Right renal cortex interstitium (tissue), 3 donors: ENCODE results near the gene EEFSEC. TPM values are rescaled to one million over a fixed set of nuclear protein-coding genes. Genes with fewer than 3 reads are reported as not detected.

ENCODE experiments used
- DNase-seq, 3 donors: peaks; one replicate each; pipeline ENCODE4 v3.0.0-alpha.2; 2013; ENCODE audit warnings: low read depth in 3 of 3, low spot score in 2 of 3
- polyA plus RNA-seq, 3 donors: library from polyadenylated mRNA; unstranded; fragments of 120-200 nt; gene quantifications; one replicate each; pipeline ENCODE4 v1.2.1, GENCODE V29; 2013; ENCODE audit not compliant: insufficient read length in 3 of 3

EEFSEC gene
- polyA plus RNA-seq, 3 donors: 20.6 to 24.8 (median 21.9) TPM

GRCh38 chr3:128432301-128432970 lies 279.2 kb downstream of the EEFSEC start:
- DNase-seq: no peak

DNA sequence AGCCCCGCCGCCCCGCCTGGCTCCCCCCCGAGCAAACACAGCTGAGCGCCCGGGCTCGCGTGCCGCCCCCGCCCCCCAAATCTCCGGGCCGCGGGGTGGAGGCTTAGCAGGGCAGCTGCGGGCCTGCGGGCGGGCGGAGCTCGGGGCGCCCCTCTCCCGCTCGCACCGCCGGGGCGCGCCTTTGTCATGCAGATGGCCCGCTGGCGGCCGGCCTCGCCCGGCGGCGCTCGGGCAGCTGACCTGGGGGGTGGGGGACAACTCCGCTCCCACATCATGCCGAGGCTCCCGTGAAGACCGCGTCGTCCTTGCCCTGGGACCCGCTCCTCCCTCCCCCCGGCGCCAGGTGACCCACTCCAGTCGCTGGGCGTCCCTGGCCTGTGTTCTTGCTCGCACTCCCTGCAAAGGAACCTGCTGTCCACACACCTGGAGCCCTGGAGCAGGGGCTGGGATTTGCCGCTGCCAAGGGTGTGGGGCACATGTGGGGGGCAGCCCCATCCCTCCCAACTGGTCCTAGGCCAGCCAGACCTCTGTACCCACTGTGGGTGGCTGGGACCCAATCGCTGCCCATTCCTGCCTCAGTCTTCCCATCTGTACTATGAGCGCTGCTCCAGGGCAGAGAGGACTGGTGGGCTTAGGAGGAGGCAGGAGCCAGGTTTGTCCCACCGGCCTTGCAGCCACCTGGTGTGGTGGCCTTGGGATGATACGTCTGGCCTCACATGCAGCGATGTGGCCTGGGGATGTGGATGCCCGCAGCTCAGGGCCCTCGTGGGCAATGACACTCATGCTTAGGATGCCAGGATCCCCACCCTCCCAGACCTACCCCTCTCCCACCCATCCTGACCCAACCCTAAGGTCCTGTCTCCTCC lies 279.9 kb downstream of the EEFSEC start:
- no peak for DNase-seq

DNA sequence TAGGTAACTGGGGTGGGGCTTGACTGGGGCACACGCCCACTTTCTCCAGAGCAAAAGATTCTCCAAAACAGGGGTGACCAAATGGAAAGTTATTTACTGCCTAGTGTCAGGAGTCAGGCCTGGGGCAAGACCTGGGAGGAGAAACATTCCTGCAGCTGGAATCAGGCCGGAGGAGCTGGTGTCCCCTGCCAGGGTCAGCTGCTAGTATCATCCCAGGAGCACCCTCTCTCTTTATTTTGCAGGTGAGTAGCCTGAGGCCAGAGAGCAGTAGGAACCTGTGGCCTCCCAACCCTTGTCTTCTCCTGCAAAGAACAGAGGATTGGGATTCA lies 280.5 kb downstream of the EEFSEC start:
- no peak for DNase-seq

GRCh38 chr3:128434524-128434923 lies 281.2 kb downstream of the EEFSEC start:
- no peak for DNase-seq

DNA sequence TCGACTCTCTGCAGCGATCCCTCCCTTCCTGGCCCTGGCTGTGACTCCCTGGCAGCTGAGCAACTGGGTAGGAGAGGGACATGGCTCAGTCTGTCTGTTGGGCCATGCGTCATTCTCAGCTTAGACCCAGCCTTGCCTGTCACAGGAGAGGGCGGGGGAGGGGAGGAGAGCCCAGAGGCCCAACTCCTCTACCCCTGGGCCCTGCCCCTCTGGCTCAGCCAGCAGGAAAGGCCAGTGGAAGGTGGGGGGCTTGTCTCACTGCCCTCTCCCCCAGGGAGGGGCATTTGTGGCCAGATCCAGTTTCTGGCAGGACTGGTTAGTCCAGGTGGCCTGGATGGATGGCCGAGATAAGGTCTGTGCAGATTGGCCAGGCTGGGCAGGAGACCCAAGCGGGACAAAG lies 281.8 kb downstream of the EEFSEC start:
- DNase-seq: no peak

DNA sequence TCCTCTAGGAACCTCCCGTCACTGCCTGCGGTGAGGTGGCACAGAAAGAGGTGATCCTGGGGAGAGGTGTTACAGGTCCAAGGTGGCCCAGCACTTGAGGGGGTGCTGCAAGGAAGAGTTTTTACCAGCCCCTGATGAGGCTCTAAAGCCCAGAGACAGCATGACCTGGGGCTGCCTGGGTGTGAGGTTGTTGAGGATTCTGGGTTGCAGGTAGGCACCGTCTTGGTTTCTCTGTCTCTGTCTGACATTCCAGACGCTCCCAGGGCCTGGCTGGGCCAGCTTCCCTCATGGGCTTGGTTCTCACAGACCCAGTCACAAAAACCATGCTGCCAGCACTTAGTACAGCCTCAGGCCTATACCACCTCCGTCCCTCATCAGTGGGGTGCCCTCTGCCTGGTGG lies 282.3 kb downstream of the EEFSEC start:
- DNase-seq: no peak

DNA sequence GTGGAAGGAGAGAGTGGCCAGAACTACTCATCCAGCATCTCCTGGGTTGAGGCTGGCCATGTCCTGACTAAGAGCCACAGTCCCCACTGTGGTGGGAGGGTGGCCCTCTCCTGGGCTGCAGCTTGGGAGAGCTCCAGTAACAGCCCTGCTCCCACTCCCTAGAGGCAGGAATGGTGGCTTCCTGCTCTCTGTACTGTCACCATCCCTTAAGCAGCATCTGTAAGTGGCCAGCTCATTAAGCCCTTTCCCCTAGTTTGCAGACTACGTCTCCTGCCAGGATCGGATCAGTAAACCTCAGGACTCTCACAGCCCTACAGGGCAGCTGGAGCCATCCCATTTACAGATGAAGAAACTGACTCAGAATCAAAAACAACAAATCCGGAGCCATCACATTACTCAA lies 282.9 kb downstream of the EEFSEC start:
- DNase-seq: no peak

GRCh38 chr3:128438488-128439072 lies 285.3 kb downstream of the EEFSEC start:
- no peak for DNase-seq

DNA sequence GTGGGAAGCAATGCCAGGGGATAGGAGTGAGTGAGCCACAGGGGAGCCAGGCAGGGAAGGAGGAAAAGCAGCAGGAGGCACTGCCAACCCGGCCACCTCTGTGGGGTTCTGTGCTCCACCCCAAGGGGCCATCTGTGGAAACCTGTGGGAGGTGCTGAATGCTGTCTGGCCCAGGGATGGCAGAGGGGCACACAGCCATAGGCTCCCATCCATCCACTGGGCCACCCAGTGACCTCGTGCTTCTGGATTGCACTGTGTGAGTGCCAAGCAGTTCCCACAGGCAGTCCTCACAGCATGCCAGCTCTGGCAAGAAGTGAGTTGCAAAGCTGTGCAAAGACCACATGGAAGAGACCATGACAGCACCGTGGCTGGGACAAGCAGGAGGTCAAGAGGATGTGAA lies 285.9 kb downstream of the EEFSEC start:
- no peak for DNase-seq

DNA sequence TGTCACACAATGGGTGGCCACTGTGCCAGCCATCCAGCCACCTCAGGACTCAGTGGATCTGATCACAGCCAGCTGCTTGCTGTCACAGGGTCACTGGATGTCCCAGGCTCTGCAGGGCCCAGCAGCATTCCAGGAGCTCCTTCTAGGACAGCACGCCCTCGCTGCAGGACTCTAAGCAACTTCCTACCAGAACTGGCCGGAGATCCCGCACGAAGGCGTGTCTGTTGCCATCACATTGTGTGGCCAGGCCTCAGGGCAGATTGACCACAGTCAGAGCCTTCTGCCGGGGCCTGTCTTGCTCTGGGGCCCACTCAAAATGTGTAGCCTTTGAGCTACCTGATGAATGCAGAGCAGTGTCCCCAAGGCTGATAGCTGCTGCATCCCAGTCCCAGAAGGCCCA lies 288.8 kb downstream of the EEFSEC start:
- DNase-seq: no peak

GRCh38 chr3:128442949-128443348 lies 289.7 kb downstream of the EEFSEC start:
- DNase-seq: no peak

DNA sequence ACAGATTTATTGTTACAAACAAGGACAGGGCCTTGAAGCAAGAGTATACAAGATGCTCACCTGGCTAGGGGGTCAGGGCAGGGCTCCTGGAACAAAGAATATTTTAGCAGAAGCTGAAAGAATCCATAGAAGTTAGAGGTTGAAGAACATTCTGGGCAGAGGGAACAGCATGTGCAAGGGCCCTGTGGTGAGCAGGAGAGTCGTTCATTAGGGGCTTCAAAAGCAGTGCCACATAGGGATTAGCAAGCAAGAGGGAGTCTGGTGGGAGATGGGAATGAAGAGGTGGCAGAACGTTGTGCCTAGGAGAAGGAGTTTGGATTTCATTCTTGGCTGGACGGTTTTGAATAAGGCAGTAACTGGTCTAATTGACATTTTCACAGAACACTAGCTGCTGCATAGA lies 290.5 kb downstream of the EEFSEC start:
- DNase-seq: no peak

DNA sequence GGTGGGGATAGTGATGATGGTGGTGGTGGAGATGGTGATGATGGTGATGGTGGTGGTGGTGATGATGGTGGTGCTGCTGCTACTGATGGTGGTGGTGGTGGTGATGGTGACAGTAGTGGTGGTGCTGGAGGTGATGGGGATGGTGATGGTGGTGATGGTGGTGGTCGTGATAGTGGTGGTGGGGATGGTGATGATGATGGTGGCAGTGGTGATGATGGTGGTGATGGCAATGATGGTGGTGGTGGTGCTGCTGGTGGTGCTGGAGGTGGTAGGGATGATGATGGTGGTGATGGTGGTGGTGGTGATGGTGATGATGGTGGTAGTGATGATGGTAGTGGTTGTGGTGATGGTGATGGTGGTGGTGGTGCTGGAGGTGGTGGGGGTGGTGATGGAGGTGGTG lies 292.1 kb downstream of the EEFSEC start:
- DNase-seq: no peak

- DNase-seq: no peak
Measured at GRCh38 chr3:128446821-128447220, 293.5 kb downstream of the EEFSEC start.

GRCh38 chr3:128447561-128448013 lies 294.3 kb downstream of the EEFSEC start:
- no peak for DNase-seq

GRCh38 chr3:128448491-128448890 lies 295.2 kb downstream of the EEFSEC start:
- no peak for DNase-seq

DNA sequence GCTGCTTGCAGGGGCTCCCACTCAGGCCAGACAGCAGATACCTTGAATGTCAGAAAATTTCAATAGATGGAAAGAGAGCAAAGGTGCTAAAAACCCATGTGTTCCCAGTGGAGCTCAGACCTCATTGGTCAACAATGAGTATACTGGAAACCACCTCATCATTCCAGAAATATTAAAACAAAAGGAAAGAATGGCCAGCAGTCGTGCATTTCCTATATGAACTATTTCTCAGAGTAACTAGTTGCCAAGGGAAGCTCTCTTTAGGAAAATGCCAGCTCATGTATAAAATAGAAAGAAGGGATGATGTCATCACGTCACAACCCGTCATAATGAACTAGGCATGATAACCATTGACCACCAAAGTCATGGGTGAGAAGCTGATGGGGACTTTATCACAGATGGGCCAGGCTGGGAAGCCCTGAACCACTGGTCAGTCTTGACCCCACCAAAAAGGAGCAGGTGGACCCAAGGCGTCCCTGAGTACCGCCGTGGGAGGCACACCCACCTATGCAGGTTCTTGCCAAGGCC lies 295.9 kb downstream of the EEFSEC start:
- no peak for DNase-seq

GRCh38 chr3:128452120-128452519 lies 298.8 kb downstream of the EEFSEC start:
- DNase-seq: no peak

DNA sequence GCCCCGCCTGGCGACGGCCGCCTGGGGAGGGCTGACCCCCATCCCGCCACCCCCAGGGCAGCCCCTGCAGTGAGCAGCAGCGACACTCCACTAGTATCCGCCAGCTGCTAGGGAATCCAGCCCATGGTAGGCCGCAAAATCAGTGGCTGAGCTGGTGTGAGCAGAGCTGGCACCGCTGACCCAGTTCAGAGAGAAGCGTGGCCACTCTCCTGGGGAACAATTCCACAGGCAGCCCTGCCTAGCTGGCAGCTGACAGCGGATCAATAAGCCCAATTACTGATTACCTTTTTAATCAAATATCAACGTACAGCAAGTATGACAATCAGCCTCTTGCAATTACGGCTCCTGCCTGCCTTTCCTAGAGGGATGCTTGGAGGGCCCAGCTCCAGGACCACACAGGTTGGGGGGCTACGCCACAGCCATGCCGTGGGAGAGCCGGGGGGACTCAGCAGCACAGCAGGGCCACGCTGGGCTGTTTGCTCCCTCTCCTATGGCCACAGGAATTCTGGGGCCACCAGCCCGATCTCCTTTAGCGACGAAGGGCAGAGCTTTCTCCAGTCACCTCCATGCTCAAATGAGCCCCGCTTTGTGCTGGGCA lies 299.5 kb downstream of the EEFSEC start:
- DNase-seq: no peak

DNA sequence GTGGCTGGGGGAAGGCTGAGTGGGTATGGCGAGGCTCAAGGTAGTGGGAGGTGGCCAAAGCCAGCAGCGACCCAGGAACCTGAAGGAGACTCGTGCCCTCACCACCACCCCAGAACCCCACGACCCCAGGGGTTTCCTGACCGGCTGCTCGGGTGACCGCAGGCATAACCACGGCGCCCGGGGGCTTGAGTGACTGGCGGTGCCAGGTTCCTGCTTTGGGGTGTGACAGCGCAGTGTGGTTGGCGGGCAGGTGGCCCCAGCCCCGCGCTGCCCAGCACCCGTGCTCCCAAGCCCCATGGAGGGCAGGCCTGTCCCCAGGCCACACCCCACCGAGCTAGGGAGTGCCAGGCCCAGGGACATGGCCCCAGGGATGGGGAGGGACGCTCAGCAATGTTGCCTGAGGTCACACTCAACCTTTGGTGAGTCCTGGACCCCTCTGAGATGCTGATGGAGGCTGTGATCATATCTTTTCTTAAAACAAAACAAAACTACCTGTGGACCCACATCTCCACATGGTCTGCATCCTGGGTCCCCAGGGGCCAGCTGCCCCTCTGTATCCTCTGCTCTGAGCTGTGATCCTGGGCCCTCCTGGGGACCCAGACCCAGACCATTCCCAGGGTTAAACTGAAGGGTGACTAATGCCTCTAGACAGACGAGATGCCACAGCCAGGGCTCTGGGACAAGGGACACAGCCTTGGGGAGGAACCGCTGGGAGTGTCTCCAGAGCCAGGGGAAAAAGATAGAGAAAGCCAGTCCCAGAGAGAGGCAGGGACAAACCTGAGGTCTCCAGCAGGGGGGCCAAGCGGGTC lies 300.4 kb downstream of the EEFSEC start:
- no peak for DNase-seq

DNA sequence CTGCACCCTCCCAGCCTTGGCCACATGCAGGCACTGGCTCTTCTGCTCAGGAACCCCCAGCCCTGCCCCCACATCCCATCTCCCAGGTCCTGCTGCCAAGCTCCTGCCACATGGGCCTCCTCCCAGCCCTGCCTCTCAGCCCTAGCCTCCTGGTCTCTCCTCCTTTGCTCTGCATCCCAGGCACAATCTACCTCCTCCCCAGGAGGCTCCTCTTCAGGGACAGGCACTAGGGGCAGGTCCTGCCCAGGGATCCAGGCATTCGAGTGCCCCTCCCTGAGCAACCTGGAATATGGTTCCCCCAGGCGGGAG lies 301.0 kb downstream of the EEFSEC start:
- DNase-seq: no peak
